K562 (cell line): Measurements from ENCODE around the gene CCDC116. TPM values are rescaled to one million over a fixed set of nuclear protein-coding genes. Genes with fewer than 3 reads are reported as not detected.

Experiments
- ATF1 ChIP-seq, 2 experiments: fragments of 450-650 bp in 1 of 2; IDR thresholded peaks; 2 replicates each; pipeline ENCODE4 v1.6.1; 2016; ENCODE audit warnings: missing compliant biosample characterization in 1 of 2, missing genetic modification characterization in 1 of 2
- FOXP1 ChIP-seq: sonication (generic); formaldehyde crosslinking; IDR thresholded peaks from 2 replicates; pipeline ENCODE4 v1.8.0; 2022; ENCODE audit warnings: mild to moderate bottlenecking, missing genetic modification reagents
- HES1 ChIP-seq: fragments of 450-650 bp; IDR thresholded peaks from 2 replicates; pipeline ENCODE4 v1.6.1; 2016; ENCODE audit warnings: low read depth, mild to moderate bottlenecking, moderate library complexity
- MAX ChIP-seq: sonication (generic); formaldehyde crosslinking; IDR thresholded peaks from 2 replicates; pipeline ENCODE4 v1.9.0; 2022; ENCODE audit warnings: mild to moderate bottlenecking, missing genetic modification reagents
- MAZ ChIP-seq, 2 experiments: fragments of 450-650 bp in 1 of 2; sonication (generic) in 1 of 2; formaldehyde crosslinking; IDR thresholded peaks in 1 of 2; conservative IDR thresholded peaks in 1 of 2; 2 replicates each; pipeline versions ENCODE4 v1.4.0 to v1.5.0; 2020; ENCODE audit warnings: mild to moderate bottlenecking in 1 of 2, missing genetic modification reagents in 1 of 2
- MYNN ChIP-seq, 2 experiments: sonication (generic); formaldehyde crosslinking in 1 of 2; IDR thresholded peaks; 2 replicates each; pipeline versions ENCODE4 v1.5.0 to v1.6.1; 2016 to 2020; ENCODE audit warnings: antibody characterized with exemption in 1 of 2, missing genetic modification reagents in 1 of 2
- NFYB ChIP-seq: IDR thresholded peaks from 2 replicates; pipeline ENCODE4 v1.6.1; 2011; ENCODE audit warnings: mild to moderate bottlenecking, moderate library complexity; ENCODE audit not compliant: insufficient read length; ENCODE audit errors: extremely low read depth
- NR4A1 ChIP-seq, 2 experiments: fragments of 250-450 bp in 1 of 2; fragments of 450-650 bp in 1 of 2; sonication (Bioruptor Pico) in 1 of 2; IDR thresholded peaks; 2 replicates each; pipeline versions ENCODE4 v1.4.0 to v1.6.1; 2016 to 2020; ENCODE audit warnings: mild to moderate bottlenecking in 2 of 2, missing compliant biosample characterization in 1 of 2, missing genetic modification characterization in 1 of 2, moderate library complexity in 1 of 2
- RFX5 ChIP-seq: IDR thresholded peaks from 2 replicates; pipeline ENCODE4 v1.6.1; 2011; ENCODE audit warnings: low read depth, mild to moderate bottlenecking, improper control_type of control experiment, low read length
- RREB1 ChIP-seq: fragments of 250-450 bp; sonication (Bioruptor Pico); IDR thresholded peaks from 2 replicates; pipeline ENCODE4 v1.4.0; 2020
- SFPQ ChIP-seq: fragments of 200-400 bp; formaldehyde crosslinking; IDR thresholded peaks from 2 replicates; pipeline ENCODE4 v1.6.1; 2017; ENCODE audit warnings: mild to moderate bottlenecking, low read depth, low read length, moderate library complexity
- TCF15 ChIP-seq: fragments of 250-450 bp; sonication (Bioruptor Pico); IDR thresholded peaks from 2 replicates; pipeline ENCODE4 v1.8.0; 2022; ENCODE audit warnings: moderate library complexity, mild to moderate bottlenecking, inconsistent platforms
- TEAD4 ChIP-seq, 2 experiments: sonication (generic) in 1 of 2; formaldehyde crosslinking in 1 of 2; IDR thresholded peaks; 2 replicates each; pipeline versions ENCODE4 v1.6.1 to v1.8.0; 2012 to 2022; ENCODE audit warnings: borderline replicate concordance in 1 of 2, inconsistent platforms in 1 of 2, low read length in 1 of 2, mild to moderate bottlenecking in 1 of 2, missing genetic modification reagents in 1 of 2
- ZNF740 ChIP-seq, 3 experiments: fragments of 200-800 bp in 1 of 3; sonication (Bioruptor generic) in 1 of 3; sonication (generic) in 1 of 3; formaldehyde crosslinking in 1 of 3; IDR thresholded peaks; 2 replicates each; pipeline versions ENCODE4 v1.6.1 to v1.8.0; 2016 to 2022; ENCODE audit warnings: mild to moderate bottlenecking in 2 of 3, missing compliant biosample characterization in 2 of 3, missing genetic modification characterization in 2 of 3, missing genetic modification reagents in 1 of 3
- polyA plus RNA-seq, 8 experiments: library from polyadenylated mRNA; depleted of rRNA in 4 of 8; stranded (reverse) in 5 of 8; unstranded in 3 of 8; fragments of >200 nt; fragmentation: Nextera tagmentation in 2 of 8; fragmentation: Illumina TruSeq in 1 of 8; extraction: Ambion mirVana in 2 of 8; extraction: Trizol in 1 of 8; gene quantifications; 2 replicates each; pipeline versions ENCODE4 v1.2.1 to v1.2.3, GENCODE V29; 2011 to 2014; ENCODE audit warnings: inconsistent platforms in 1 of 8, missing spikeins in 1 of 8
- total RNA-seq, 7 experiments: library from RNA; depleted of rRNA in 6 of 7; stranded (reverse); fragments of >200 nt in 6 of 7; fragmentation: Illumina TruSeq in 2 of 7; extraction: Trizol in 2 of 7; gene quantifications; 2 replicates each; pipeline versions ENCODE4 v1.2.1 to v1.2.3, GENCODE V29; 2011 to 2021; ENCODE audit warnings: low replicate concordance in 1 of 7

CCDC116 gene
- total and polyA plus RNA-seq, 9 of the 15 experiments (the other 6 are each of a cell fraction or from before 2014, with no cell fraction given), result 1.6 to 11.3 (median 4.7) TPM

GRCh38 chr22:21612858-21613257 is 19.7 kb upstream of the CCDC116 start (continued):
- TF ChIP-seq MAX (CRISPR knock-in tag), result peak; percentile 40; the same call in 1 of the 2 replicates
- TF ChIP-seq SFPQ, result no peak
- peak; percentile 78; the same call in 1 of the 2 replicates for TF ChIP-seq FOXP1 (CRISPR knock-in tag)
- TF ChIP-seq RREB1 (CRISPR knock-in tag), result peak; percentile 49; the same call in 1 of the 2 replicates
- no peak for TF ChIP-seq NR4A1 (CRISPR knock-in tag; IDR thresholded peaks at IDR 0.05)
- peak; percentile 52; the same call in 1 of the 2 replicates for TF ChIP-seq NR4A1 (tag; IDR thresholded peaks at IDR 0.05)
- TF ChIP-seq NFYB, result no peak
- no peak for TF ChIP-seq HES1
- TF ChIP-seq TCF15 (CRISPR knock-in tag), result peak; percentile 78; the same call in 1 of the 2 replicates
- no peak for TF ChIP-seq ZNF740 (CRISPR knock-in tag; IDR thresholded peaks at IDR 0.05)
- no peak for TF ChIP-seq ZNF740 (tag; IDR thresholded peaks at IDR 0.05)
- no peak for TF ChIP-seq TEAD4 (IDR thresholded peaks at IDR 0.05; ENCODE audit: low read length)
- peak; percentile 73; the same call in 1 of the 2 replicates for TF ChIP-seq TEAD4 (CRISPR knock-in tag; IDR thresholded peaks at IDR 0.05; ENCODE audit: borderline replicate concordance)
- TF ChIP-seq ATF1 (CRISPR knock-in tag; IDR thresholded peaks at IDR 0.05), result no peak
- no peak for TF ChIP-seq ATF1 (tag; IDR thresholded peaks at IDR 0.05)
- no peak for TF ChIP-seq MAZ (CRISPR knock-in tag; conservative IDR thresholded peaks at IDR 0.05 in 1 of 2, IDR thresholded peaks at IDR 0.05 in 1 of 2)
- no peak for TF ChIP-seq MYNN (IDR thresholded peaks at IDR 0.05)
- 0 out of 2 replicates have a peak, but pooled peaks have one; percentile 31 for TF ChIP-seq MYNN (CRISPR knock-in tag; IDR thresholded peaks at IDR 0.05)
- no peak for TF ChIP-seq RFX5
